ENCODE results near the gene NSF.
"Not testable (repeated sequence)": the region's sequence is repeated elsewhere in the genome, so short reads cannot be mapped to it uniquely, and the experiment has no call there.

GRCh38 chr17:46696522-46696921 lies 106.1 kb downstream of the NSF start:
- not testable (repeated sequence) for TF ChIP-seq CTCF (IDR thresholded peaks at IDR 0.05; ENCODE audit: extremely low read depth in 1 of 2, insufficient read depth in 1 of 2, low read depth in 1 of 2, low read length in 2 of 2); MYC (IDR thresholded peaks at IDR 0.05; ENCODE audit: low read depth, low read length); POLR2A (IDR thresholded peaks at IDR 0.05; ENCODE audit: low read depth, low read length); GATA2 (IDR thresholded peaks at IDR 0.05; ENCODE audit: insufficient read depth, insufficient read length, low read depth, low read length); EZH2 (IDR thresholded peaks at IDR 0.05; ENCODE audit: borderline replicate concordance, low read depth, low read length, severe bottlenecking); FOS (IDR thresholded peaks at IDR 0.05; ENCODE audit: borderline replicate concordance, insufficient read depth, low read length)
